ENCODE measurements around the gene CER1.

GRCh38 chr9:14749741-14750211 is 27.2 kb upstream of the CER1 start:
- TF ChIP-seq CTCF (IDR thresholded peaks at IDR 0.05) (no peak), POLR2AphosphoS5 (IDR thresholded peaks at IDR 0.05) (no peak), POLR2A (IDR thresholded peaks at IDR 0.05) (no peak), EP300 (IDR thresholded peaks at IDR 0.05) (no peak)

Data from suprapubic skin (tissue), 4 donors.